GM18909 (cell line): ENCODE measurements around the gene GABRD.

Experiments
- ATAC-seq: cut with Tn5 transposase; IDR thresholded peaks from one replicate; pipeline ENCODE4 v1.9.1; 2021; ENCODE audit warnings: mild to moderate bottlenecking; ENCODE audit not compliant: unreplicated experiment, poor library complexity

Gene GABRD

DNA sequence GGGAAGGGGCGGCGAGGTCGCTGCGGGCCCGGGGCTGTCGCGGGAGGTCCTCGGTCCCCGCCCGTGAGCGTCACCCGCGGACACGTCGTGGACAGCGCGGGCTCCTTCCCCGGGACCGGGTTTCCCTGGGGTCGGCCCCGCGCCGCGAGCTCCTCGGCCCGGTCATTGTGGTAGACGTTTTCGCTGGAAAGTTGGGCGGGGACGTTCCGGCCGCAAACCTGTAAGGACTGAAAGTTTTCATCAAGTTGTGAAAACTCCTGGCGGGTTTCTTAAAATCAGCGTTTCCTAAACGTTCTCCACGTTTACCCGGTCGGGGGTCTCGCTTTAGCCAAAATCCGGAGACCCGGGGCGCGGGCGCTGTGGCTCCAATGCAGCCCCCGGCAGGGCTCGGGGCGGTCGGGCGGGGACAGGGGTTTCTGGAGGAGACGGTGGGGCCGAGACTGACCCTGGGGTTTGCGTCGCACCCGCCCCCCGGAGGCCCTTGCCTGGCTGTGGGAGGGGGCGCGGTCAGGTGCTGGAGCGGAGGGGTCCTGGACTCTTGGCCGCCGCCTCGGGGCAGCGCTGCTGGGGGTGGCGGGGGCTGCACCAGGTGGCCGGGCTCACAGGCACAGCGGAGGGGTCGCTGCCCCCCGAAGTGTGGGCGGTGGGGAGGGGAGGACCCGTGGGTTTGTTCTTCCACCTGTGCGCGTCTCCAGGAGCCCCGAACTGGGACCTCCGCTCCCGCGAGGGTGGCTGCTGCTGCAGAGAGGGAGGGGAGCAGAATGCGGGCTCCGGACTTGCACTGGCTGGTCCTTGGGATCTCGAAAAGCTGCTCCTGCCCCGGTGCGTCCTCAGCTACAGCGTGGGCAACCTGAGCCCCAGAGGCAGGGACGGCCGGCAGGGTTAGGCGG lies 31.9 kb downstream of the GABRD start:
- ATAC-seq, result no peak

DNA sequence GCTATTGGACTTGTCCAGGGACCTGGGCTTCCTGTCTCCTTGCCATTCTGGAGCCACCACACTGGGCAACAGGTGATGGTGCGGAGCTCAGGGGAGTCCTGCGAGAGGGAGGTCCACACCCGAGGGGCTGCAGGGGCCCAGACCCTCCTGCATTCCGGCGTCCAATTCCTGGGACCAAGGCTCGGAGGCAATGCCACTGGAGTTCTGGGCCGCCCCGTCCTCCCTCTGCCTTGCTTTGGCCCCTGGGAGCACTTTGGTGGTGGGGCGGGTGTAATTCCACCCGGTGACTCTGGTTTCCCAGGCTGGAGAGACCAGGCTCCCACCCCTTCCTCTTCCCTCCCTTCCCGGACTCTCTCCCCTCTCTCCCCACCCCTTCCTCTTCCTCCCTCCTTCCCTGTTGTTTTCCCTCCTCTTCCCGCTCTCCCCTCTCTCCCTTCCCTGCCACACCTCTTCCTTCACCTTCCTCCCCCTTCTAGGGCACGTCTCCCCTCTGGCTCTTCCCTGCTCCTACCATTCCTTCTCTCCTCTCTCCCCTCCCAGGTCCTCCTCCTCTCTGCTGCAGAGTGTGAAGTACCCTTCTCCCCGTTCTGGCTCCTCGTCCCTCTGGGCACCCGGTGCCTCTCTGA lies 33.0 kb downstream of the GABRD start:
- no peak for ATAC-seq

- no peak for ATAC-seq
Measured at GRCh38 chr1:2052756-2053155, 33.6 kb downstream of the GABRD start.

DNA sequence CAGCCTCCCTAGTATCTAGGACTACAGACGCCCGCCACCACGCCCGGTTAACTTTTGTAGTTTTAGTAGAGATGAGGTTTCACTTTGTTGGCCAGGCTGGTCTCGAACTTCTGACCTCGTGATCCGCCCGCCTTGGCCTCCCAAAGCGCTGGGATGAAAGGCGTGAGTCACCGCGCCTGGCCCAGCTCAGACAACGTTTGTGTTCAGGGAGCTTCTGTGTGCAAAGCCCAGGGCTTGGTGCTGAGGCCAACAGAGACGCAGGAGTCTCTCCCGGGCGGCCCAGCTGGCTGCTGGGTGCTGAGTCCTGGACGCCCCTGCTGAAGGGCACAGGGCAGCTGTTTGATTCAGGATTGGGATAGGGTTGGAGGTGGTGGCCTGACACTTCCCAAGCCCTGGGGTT lies 34.1 kb downstream of the GABRD start:
- no peak for ATAC-seq

DNA sequence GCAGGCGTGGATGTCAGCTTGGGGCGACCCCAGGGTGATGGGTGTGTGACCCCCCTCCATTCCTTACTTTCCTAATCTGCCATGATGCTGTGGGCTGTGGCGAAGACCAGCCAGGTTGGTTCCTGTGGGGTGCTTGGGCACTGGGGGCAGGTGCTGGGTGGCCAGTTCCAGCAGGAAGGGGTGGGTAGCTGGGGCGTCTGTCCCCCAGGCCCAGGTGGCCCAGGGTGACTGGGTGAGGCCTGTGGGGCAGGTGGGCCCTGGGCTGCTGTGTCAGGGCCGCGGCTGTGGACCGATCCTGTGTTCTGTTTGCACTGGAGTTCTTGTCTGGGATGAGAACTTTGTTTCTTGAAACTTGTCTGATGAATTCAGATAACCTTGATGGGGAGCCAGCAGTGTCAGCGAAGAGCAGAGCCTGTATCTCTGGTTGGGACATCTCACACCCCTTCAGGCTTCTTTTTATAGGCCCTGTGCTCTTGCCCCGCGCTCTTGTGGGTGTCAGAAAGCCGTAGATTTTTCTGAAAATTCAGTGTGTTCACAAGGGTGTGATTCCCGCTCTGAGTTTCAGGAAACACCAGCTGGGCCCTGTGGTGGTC lies 34.7 kb downstream of the GABRD start:
- no peak for ATAC-seq

DNA sequence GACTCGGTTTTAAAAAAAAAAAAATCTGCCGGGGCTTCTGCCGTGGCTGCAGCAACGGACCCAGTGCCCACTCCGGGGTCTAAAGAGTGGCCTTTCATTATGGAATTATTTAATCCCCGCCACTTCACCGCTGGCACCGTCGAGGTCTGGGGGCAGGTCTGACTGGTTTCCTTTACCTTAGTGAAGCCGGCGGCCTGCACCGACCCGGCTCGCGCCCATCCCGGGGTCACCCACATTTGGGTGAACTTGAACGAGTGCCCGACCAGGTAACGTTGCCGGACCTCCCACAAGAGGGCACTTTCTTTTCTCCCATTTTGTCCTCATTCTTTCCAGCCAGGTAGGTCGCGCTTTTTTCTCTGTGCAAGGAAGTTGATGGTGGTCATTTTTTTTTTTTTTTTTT lies 35.4 kb downstream of the GABRD start:
- ATAC-seq, result no peak

DNA sequence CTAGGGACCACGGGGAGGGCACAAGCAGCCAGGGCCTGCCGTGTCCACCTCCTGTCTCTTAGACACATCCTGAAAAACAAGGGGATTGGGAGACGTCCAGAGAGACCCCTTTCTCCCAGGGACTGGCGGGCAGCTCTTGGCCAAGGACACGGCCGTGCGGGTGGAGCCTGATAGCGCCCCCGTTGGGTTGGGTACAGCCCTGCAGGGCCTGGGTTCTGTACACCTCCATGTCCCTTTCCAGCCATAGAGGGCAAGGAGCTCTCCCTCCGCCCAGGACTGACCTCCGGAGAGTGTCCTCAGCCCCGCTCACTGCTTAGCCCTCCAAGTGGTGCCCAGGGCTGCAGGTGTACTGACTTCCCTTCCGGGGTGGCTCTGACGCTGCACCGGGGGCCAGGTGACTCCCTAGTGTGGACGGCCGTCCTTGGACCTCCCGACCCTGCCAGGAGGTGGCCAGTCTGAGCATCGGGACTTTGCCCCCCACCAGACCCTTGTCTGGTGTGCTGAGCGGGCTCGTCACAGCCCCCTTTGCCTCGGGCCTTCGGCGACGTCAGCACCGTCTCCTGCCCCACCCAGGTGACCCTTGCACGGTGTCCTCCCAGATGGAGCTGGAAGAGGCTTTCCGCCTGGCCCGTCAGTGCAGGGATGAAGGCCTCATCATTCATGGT lies 36.9 kb downstream of the GABRD start:
- no peak for ATAC-seq

GRCh38 chr1:2056955-2057590 lies 37.9 kb downstream of the GABRD start:
- no peak for ATAC-seq

DNA sequence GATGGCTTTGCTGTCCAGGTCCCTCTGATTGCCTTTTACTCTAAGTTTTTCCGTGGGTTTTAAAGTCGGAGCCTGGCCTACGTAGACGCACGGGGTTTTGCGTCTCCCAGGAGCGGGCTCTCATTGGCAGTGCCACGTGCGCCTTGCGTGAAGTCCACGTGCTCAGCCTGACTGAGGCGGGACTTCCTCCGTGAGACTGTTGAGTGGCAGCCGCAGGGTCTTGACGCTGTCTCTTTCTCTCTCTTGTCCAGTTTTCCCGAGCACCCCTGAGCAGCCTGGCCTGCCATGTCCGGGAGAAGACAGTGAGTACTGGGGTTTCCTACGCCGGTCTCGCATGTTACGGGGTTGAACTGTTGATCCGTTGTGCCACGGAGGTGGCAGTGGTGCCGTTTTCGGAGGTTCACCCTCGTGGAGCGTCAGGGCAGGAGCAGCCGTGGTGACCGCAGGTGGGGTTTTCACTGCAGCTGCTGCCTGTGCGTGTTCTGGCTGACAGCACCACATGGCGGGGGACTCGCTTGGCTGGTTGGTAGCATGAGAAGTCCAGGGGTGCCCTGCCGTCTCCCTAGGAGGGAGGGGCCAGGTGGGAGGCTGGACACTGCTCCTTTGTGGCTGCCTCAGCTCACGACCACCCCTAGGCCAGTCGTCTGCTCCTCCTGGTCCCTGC lies 40.3 kb downstream of the GABRD start:
- no peak for ATAC-seq

- ATAC-seq, result no peak
Measured at GRCh38 chr1:2060072-2060471, 40.9 kb downstream of the GABRD start.

GRCh38 chr1:2060535-2060934 lies 41.4 kb downstream of the GABRD start:
- no peak for ATAC-seq

DNA sequence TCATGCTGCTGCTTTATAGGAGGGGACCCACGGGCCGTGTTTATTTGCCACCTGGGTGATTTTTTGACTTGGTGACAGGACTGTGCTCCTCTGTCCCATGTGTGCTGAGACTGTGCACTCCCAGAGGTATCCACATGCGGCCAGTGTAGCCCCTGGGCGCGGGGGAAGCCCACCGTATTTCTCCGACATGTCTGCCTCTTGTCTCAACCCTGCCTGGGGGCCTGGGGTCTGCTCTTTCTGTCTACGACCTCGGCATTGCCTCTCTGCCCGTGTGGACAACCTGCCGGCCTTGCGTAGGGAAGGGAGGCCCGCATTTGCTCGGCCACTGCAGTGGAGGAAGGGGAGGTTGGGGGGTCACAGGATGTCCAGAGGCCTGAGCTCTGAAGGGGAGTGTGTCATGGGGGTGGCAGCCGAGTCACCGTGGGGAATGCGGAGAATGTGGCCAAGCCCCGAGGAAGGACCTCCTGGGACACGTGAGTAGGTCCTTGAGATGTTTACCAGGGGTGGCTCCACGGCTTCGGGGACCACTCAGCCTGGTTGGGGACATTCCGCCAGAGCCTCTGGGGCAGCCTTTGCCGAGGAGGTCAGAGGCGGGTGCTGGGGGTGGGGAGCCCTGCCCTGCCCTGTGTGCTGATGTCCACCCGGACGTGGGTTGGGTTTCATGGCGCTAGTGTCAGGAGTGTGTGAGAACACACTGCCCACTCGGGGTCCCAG lies 42.1 kb downstream of the GABRD start:
- ATAC-seq, result no peak

- no peak for ATAC-seq
Measured at GRCh38 chr1:2065699-2066098, 46.6 kb downstream of the GABRD start.

DNA sequence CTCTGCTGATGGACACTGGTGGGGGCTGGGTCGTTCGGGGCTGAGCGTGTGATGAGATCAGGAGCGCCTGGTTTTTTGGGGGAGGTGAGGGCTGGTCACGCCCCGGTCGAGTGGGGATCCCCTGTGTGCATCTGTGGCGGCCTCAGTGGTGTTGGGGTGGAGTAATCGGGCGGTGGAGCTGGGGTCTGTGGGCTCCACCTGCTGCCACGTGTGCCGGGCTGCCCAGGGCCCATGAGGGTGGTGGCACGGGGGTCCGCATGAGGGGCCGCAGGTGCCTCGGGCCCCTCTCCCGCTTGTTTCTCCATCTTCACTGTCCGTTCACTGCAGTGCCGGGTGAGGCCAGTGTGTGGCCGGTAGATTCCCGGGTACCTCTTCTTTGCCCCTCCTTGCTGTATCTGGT lies 48.2 kb downstream of the GABRD start:
- ATAC-seq, result no peak

- no peak for ATAC-seq
Measured at GRCh38 chr1:2067981-2068380, 48.8 kb downstream of the GABRD start.

- ATAC-seq, result no peak
Measured at GRCh38 chr1:2068951-2069350, 49.8 kb downstream of the GABRD start.

DNA sequence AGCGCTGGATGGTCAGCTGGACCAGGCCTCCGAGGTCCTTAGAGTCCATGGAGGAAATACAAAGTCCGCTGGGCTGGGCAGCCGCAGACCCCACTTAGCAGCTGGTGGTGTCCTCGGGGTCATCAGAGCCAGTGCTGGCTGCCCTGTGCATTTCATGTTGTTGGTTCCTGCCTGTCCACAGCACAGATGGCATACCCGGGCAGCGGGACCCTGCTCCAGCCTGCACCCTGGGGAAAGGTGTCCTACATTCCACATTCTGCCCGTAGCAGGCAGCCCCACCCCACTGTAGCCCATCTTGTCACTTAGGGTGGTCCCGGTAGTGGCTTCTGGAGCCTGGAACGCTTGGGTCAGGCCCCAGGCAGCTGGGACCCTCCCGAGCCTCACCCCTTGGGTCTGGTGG lies 50.9 kb downstream of the GABRD start:
- no peak for ATAC-seq

GRCh38 chr1:2070800-2071530 lies 51.8 kb downstream of the GABRD start:
- ATAC-seq, result no peak
